Activated CD4-positive, alpha-beta T cell treated with anti-CD3 and anti-CD28 coated beads for 1 hour (primary cell): ENCODE data around the gene ZC3H18.
A peak's percentile ranks its signal among the peaks of the same experiment; 100 is the strongest.
"Not testable (repeated sequence)": the region's sequence is repeated elsewhere in the genome, so short reads cannot be mapped to it uniquely, and the experiment has no call there.

Experiments
- DNase-seq: peaks from one replicate; pipeline ENCODE4 v3.0.0-alpha.2; 2020

The ZC3H18 gene

DNA sequence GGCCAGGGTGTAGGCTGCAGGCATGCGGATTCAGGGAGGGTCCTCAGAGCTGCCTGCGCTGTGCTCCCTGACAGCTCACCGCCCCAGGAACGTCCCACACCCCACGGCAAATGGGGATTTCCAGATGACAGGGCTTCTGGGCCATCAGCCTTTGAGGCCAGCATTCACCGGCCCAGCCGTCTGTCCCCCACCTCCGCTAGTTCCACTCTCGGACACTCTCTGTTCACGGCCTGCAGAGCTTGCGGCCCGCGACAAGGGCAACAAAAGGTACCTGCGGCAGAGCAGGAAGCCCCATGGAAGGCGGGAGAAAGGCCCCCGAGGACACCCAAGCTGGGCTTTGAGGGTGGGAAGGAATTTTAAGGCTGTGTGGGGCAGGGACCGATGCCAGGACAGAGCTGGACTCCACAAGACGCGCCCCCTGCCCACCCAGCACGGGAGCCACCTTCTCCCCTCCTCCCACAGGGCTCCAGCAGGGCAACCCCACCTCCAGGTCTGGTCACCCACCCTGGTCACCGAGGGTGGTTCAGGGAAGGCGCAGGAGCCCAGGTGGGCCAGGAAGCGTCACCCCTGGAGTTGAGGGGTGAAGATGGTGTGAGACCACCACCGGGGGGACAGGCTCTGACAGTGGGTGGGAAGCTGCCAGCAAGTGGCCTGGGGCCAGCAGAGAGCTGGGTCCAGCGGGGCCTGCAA lies 86.2 kb downstream of the ZC3H18 start:
- DNase-seq, result no peak

DNA sequence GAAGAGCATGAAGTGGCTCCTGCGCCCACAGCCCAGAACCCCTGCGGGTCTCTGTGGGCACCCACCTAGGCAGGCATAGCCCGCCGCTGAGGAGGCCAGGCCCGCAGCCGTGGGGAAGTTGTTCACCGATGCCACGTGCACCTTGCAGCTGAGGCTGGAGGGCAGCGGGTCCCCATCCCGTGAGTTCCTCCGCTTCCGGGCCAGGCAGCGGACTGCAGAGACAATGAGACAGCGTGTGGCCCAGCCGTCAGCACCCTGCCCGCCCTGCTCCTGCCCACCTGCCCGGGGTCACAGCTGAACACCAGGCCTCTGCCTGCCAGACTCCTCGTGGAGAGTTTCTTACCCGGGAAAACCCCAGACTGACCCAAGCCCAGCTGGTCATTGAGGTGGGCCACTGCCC lies 87.2 kb downstream of the ZC3H18 start:
- DNase-seq, result no peak

DNA sequence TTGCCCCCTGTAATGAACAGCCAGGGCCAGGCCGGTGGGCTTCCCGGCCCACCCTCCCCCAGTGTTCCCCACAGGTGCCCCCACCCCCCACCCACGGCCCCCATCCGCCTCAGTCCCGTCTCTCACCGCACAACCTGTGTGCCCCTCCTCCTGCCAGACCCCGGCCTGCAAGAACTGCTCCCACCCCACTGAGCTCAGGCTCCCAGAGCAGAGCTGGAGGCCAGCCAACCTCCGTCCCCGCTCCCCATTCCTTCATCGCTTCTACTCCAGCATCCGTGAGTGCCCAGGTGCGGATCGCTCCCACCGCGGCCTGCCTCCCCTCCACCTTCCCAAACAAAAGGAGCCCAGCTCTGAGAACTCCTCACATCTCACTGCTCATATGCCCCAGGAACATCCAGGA lies 88.5 kb downstream of the ZC3H18 start:
- no peak for DNase-seq

DNA sequence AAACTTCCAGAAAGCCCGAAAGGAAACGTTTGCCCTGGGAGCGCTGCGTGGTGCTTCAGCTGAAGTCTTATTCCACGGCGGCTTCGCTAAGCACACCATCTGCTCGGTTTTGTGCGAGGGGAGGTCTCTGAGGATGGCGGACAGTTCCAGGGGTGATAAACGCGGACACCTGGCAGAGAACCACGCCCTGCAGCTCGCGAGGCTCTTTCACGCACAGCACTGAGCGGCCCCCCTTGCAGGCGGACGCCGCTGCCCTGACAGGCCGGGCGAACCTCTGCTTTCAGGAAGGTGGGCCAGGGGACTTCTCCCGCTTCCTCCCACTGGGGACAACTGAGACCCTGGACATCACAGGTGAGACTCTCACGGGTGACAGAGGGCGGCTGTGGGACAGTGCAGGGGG lies 89.0 kb downstream of the ZC3H18 start:
- DNase-seq, result no peak

DNA sequence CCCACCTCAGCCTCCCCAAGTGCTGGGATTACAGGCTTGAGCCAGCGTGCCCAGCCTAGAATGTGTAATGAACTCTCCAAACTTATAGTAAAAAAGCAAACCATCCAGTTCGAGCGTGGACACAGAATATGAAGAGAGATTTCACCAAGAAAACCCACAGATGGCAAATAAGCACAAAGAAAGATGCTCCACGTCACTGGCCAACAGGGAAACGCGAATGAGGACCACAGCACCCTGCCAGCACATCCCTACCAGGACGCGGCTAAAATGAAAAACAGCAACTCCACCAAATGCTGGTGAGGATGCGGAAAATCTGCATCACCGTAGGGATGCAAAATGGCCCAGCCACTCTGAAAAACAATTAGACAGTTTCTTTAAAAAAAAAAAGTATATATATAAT lies 91.3 kb downstream of the ZC3H18 start:
- no peak for DNase-seq

DNA sequence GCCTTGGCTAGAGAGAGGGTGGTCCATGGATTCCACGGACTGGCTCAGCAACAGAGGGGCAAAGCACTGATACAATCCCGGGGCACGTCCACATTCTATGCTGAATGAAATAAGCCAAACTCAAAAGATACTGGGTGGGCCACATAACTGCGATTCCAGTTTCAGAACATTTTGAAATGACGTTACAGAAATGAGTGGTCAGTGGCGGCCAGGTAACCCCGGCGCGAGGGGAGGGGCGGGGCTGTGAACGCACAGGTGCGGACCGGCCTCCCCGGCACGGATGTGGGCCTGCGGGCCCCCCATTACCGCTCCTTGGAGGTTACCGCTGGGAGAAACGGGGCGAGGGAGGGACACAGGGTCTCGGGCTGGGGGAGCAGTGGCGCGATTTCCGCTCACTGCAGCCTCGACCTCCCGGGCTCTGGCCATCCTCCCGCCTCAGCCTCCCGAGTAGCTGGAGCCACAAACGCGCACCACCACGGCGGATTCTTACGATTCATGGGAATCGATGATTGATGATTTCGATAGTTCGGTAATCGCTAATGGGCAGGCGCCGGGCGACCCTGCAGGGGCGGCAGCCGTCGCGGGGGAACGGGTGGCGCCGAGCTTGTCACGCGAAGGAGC lies 92.1 kb downstream of the ZC3H18 start:
- no peak for DNase-seq

DNA sequence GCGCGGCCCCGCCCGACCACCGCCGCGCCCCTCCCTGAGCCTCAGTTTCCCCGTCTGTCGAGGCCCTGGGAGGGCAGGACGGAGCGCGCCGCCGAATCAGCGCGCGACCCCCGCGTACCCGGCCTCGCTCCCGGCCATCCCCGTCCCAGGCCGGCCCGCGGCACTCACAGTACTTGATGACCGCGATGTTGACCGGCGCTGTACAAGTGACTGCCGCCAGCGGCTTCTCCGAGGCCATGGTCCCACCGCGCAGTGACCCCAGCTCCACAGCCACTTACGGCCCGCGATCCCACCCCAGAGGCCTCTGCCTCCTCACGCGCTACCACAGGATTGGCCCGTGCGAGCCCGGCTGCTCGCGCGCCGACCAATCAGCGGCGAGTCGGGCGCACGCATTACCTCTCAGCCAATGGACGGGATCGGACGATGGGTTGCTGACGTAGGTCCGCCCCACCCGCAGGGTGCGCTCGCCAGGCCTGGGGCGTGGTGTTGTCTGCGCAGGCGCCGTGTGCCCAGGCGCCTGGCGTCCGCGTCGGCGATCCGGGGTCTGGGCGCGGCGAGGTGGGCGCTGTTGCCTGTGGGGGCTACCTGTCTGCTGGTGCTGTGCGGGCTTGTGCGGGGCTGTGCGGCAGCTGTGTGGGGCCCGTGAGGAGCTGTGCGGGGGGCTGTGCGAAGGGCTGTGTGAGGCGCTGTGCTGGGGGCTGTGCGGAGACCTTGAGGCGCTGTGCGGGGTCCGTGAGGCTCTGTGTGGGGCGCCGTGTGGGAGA lies 92.8 kb downstream of the ZC3H18 start, which contains the start of gene MVD:
Gene MVD (minus strand): TSS at position 249 of the 764 bp plus-strand sequence. CDS start 11 bp downstream, at position 238.
- DNase-seq, result peak; percentile 93

DNA sequence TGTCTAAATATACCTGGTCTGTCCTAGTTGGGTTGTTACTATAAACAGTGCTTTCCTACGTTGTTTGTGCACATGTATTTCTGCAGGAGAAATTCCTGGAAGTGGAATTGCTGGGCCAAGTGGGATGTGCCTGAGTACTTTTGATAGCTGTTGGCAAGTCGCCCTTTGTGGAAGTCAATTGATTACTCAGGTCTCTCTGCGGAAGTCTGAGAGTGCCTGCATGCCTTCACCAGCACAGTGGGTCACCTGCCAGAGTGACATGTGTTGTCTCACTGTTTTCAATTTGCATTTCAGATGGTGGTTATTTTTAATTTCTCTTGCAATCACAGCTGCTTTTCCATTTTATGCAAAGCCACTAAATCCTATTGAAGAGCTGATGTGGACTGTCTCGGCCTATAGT lies 94.9 kb downstream of the ZC3H18 start:
- no peak for DNase-seq

DNA sequence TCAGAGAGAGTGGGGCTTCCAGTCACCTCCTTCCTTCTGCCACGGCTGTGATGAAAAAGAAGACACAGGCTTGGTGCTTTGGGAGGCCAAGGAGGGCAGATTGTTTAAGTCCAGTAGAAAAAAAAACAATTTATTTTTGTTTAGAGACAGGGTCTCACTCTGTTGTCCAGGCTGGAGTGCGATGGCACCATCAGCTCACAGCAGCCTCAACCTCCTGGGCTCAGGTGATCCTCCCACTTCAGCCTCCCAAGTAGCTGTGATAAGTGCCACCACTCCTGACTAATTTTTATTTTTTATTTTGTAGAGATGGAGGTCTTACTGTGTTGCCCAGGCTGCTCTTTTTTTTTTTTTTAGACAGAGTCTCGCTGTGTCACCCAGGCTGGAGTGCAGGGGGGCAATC lies 95.4 kb downstream of the ZC3H18 start:
- no peak for DNase-seq

DNA sequence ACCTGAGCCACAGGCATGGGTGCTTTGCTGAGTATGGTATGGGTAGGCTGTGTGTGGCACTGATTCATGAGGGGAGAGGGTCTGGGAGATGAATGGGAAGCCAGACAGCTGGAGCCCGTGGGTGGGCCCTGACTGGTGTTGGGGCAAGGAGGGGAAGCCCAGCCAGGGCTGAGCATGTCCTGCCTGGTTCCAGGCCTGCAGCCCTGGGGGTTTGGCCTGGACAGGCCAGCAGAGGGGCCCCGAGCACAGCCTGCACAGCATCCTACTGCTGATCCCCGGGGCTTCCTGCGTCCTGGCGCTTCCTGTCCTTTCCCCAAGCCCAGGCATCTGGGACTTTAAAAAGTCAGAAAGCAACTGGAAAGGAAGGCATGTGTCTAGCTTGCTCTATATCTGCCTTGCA lies 97.3 kb downstream of the ZC3H18 start:
- DNase-seq, result no peak

DNA sequence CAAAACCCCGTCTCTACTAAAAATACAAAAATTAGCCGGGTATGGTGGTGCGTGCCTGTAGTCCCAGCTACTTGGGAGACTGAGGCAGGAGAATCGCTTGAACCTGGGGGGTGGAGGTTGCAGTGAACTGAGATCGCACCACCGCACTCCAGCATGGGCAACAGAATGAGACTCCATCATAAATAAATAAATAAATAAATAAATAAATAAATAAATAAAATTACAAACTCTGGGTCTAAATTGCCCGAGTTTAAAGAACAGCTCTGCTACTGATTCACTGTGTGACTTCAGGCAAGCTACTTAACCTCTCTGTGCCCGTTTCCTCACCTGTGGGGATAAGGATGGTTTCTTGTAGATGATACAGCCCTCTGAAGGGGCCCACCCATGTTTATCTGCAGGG lies 99.3 kb downstream of the ZC3H18 start:
- not testable (repeated sequence) for DNase-seq

DNA sequence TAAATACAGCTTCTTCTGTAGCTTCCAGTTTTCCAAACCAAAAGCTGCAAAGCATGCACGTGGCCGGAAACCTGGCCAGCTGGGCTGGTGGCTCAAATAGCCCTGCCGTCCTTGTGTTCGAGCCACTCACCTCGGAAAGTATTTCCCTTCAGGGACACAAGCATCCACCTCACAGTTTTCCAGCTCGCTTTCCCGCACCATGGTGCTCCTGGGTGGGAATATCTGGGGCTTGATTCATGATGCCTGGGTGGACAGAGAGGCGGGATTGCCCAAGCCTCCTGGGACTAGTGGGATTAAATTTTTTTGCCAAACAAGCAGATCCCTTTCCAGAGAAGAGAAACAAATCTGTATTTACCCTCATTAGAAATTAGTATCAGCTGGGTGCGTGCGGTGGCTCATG lies 99.8 kb downstream of the ZC3H18 start:
- DNase-seq, result no peak

DNA sequence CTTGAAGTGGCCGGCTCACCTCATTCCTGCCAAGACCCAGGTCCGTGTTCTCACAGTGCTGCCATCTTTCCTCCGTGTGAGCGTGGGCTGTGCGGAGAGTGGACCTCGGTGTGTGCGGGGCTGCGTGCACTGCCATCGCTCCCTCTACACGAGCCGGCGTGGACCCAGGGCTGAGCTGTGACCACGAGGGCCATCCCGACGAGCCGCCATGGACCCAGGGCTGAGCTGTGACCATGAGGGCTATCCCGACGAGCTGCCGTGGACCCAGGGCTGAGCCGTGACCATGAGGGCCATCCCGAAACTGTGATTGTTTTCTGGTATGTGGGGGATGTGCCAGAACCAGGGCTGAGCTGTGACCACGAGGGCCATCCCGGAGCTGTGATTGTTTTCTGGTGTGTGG lies 101.6 kb downstream of the ZC3H18 start:
- DNase-seq, result no peak

DNA sequence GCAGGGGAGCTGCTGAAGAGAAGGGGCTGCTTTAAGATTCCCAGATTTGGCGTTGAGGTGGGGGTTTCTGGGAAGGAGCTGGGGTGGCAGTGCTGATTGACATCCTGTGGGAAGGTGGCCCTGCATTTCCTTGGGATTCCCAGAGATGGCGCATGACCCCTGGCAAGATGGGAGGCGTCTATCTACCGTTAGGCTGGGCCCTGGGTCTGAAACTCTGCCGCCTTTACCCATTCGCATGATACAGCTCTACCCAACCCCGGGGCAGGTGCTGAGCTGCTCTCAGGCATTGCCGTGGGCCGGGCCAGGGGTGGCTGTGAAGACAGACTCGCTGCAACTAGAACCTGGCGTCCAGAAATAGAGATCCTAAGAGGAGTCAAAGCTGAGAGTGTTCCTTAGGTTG lies 102.6 kb downstream of the ZC3H18 start:
- no peak for DNase-seq

DNA sequence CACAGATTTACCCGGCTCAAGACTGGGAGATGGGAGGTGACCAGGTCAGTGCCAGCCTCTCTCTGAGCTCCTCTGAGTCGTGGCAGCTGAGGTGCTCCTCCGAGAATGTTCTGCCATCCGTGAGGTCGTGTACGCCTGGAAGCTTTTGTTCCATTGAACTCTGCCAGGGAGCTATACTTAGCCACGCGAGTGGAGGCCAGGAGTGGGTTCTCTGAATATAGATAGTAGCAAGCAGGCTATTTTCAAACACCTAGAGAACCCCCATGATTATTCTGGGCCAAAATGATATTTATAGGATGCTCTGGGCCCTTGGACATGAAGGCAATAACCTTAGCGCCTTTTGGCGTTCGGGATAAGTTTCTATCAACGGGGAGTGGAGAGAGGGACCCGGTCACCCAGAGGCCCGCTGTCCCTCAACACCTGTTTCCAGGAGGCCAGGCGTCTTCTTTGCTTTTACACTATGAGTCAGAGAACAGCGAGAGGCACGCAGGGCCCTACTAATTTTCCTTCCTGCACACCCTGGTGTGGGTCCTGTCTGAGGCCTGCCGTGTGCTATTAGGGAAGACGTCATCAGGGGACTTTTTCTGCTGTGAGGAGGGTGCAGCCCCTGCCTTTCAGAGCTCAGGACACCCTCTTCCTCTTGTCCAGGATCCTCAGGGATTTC lies 103.6 kb downstream of the ZC3H18 start:
- DNase-seq, result no peak

DNA sequence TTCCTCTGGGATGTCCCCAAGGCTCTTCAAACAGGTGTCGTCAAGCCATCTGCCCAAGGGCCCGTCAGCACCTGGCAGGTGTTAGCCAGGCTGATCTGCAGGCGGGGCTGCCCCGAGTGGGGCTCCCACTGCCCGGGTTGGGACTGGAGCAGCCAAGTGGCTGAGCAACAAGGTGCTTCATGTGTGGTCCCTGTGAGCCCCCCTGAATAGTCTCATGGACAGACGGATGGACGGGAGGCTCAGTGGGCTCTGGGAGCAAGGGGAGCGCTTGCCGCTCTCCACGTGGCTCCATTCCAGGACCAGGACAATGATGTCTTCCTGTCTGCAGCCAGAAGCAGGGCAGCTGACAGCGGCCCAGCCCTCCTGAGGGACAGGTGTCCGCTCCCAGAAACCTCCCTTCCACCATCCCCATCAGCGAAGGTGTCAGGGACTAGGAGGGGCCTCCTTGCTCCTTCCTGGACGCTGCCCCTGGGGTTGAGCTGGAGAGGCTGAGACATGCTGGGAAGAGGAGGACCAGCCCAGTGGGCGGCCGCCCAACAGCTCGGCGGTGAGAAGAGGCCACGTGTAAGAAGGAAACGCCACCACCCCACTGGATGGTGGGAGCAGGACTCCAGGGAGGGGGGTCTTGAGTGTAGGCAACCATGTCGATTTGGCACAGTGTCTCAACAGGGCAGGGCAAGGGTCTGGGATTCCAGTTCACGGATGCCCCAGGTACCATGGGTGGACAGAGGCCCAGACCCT lies 106.5 kb downstream of the ZC3H18 start:
- DNase-seq, result no peak

DNA sequence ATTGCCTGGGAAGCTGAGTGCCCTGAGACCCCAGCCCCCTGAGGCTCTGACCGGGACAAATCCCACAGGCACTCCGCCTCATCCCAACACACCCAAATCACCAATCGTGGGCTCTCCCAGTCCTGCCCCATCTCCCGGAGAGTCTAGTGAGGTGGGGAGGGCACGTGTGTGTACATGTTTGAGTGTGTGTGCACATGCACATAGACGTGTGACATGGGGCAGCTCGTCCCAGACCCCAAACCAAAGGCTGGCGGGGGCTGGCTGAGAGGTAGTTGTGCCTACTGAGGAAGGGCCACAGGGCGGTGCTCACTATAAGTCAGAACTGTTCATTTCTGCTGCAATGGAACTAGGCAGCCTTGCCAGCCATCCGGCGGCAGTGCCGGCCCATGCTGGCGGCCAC lies 107.5 kb downstream of the ZC3H18 start:
- DNase-seq, result no peak

DNA sequence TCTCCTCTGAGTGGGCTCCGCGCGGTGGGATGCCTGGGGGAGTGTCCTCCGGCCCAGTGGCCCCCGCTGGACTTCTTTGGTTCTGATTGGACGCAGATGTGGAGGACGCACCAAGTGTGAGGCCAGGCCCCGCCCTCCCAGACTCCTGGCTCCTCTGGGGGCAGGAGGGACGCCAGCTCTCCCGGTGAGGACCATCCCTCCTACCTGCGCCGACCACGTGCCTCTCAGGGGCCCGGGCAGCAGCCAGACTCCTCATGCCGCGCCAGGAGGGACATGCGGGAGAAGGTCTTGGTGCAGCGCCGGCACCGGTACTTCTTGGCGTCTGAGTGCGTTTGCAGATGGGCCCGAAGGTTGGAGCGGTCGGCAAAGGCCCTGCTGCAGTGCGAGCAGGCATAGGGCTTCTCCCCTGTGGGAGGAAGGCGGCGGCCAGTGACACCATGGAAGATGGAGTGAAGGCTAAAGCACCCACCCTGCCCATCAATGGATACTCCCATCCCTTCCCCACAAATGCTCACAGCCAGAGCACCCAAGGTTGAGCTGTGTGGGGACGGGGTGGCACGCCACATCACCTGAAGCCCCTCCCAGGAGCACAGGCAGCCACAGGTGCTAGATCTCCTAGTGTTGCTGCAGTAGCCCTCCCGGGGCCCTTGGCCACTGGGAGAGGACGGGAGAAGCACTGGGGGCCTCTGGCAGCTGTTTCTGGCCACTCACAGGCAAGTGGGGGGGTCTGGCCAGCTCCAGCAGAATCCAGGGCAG lies 108.2 kb downstream of the ZC3H18 start:
- DNase-seq, result no peak

DNA sequence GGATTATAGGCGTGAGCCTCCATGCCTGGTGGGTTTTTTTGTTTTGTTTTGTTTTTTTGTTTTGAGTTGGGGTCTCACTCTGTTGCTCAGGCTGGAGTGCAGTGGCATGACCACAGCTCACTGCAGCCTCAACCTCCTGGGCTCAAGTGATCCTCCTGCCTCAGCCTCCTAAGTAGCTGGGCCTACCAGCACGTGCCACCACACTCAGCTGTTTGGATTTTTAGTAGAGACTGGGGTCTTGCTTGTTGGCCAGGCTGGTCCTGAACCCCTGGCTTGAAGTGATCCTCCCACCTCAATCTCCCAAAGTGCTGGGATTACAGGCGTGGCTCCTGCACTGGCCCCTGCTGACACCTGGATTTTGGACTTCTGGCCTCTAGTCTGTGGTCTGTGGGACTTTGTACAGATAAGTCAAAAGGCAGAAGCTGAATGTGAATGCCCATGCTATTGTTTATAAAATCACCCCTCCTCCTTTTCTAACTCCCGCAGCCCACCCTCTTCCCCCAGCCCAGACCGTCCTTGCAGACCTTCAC lies 110.4 kb downstream of the ZC3H18 start:
- DNase-seq, result no peak

DNA sequence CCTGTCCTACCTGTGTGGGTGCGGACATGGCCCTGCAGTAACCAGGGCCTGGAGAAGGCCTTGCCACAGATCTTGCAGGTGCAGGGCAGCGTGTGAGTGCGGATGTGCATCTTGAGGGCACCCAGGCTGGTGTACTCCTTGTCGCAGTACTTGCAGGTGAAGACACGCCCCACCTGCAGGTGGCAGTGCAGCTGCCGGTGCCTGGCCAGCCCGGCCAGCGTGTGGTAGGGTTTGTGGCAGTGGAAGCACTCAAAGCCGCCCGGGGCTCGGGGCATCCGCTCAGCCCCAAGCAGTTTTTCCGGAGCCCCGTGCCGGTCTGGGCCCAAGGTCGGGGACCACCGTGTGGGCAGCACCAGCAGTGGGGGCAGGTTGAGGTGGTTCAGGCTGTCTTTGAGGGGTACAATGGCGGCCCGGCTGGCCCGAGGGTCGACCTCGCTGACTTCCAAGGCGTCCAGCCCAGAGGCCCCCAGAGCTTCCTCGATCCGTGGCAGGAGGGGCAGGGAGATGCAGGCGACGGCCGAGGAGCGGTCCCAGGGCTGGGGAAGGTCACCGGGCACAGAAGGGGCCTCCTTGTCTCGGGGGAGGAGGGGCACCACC lies 111.0 kb downstream of the ZC3H18 start:
- DNase-seq, result no peak
